Smooth muscle cell (in vitro differentiated cells): ENCODE measurements around the gene ARL5A. TPM values are rescaled to one million over a fixed set of nuclear protein-coding genes. Genes with fewer than 3 reads are reported as not detected.

ENCODE experiments used
- polyA plus RNA-seq: library from polyadenylated mRNA; unstranded; fragments of >200 nt; fragmentation: Nextera tagmentation; extraction: Ambion mirVana; gene quantifications from 2 replicates; pipeline ENCODE4 v1.2.1, GENCODE V29; 2016
- total RNA-seq: library from RNA; depleted of rRNA; stranded (reverse); fragments of >200 nt; gene quantifications from 2 replicates; pipeline ENCODE4 v1.2.3, GENCODE V29; 2014

The ARL5A gene
- total and polyA plus RNA-seq, 2 experiments from 2014 or later: 24.2 to 81.2 TPM

Other genes starting within 250 kb of the ARL5A start
- gene NEB, start 93.9 kb downstream of the ARL5A start, total RNA-seq: 1.3 and 4.3 TPM in 2 replicates
- gene NEB, start 93.9 kb downstream of the ARL5A start, polyA plus RNA-seq: 0.18 and 0.32 TPM in 2 replicates